ENCODE results near the gene ADAM30. TPM values are rescaled to one million over a fixed set of nuclear protein-coding genes. Genes with fewer than 3 reads are reported as not detected.

ADAM30 gene
- total and polyA plus RNA-seq, 2 experiments from 2014 or later = not detected

DNA sequence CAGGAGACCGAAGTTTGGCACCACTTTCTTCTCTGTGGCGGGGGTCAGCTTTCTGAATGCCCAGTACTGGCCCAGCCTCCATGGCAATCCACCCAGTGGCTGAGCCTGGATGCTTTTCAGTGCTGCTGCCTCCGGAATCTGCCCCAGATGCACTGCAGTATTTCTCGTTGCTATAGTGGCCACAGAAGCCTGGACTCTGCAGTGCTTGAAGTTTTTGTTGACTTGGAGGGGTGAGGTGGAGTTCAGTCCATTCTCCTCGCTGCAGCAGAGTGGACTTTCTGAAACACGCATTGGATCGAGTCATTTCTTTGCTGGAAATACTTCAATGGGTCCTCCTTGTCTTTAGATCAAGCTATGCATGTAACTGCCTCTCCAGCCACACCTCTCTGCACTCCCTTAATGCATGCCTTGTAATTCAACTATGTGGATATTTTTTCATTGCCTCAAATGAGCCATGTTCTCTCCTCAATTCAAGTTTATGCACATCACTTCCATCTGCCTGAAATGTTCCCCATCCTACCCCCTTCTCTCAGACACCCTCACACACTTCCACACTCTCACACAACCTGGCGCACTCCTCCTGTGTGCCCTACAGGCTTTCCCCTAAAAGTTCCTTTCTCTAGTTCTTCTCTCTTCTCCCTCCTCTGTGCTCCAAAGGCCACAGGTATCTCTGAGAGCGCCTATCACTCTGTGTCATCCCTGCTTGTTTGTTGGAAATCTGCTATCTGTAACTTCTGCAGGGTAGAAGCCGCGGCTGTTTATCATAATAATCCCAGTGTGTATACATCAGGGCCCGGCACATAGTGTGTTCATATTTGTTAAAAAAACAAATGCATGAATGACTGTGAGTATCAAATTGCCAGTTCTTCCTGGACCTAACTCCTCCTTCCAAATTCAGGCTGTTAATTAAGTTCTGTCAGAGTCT lies 16.5 kb downstream of the ADAM30 start:
- WGBS (ENCODE audit: low lambda C conversion rate, missing lambda C conversion rate) = 69% methylated on average over 12 of the region's 12 CpGs
- no peak for DNase-seq (ENCODE audit: low spot score)
- TF ChIP-seq, protein P1, sequence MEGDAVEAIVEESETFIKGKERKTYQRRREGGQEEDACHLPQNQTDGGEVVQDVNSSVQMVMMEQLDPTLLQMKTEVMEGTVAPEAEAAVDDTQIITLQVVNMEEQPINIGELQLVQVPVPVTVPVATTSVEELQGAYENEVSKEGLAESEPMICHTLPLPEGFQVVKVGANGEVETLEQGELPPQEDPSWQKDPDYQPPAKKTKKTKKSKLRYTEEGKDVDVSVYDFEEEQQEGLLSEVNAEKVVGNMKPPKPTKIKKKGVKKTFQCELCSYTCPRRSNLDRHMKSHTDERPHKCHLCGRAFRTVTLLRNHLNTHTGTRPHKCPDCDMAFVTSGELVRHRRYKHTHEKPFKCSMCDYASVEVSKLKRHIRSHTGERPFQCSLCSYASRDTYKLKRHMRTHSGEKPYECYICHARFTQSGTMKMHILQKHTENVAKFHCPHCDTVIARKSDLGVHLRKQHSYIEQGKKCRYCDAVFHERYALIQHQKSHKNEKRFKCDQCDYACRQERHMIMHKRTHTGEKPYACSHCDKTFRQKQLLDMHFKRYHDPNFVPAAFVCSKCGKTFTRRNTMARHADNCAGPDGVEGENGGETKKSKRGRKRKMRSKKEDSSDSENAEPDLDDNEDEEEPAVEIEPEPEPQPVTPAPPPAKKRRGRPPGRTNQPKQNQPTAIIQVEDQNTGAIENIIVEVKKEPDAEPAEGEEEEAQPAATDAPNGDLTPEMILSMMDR (IDR thresholded peaks at IDR 0.05; ENCODE audit: poor library complexity) = no peak
- TF ChIP-seq EZH2 (IDR thresholded peaks at IDR 0.05; ENCODE audit: borderline replicate concordance) (no peak), EZH2phosphoT487 (IDR thresholded peaks at IDR 0.05; ENCODE audit: low read depth, severe bottlenecking, unreplicated experiment) (no peak)

DNA sequence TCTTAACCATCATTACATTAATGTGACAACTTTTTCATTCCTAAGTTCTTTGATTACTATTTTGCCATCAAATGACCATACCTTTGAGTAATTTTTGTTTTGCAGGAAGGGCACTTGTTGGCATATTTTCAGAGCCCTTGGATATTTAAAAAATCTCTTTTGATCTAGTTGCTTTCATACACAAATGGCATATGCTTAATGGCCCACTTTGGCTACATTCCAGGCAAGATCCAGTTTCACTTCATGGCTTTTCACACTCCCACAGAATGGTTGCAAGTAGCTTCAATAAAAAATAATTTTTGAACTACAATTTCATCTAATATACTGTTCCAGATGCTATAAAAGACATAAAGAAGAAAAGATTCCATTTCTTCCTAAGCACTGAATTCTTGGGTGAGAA lies 18.1 kb downstream of the ADAM30 start:
- H2AFZ ChIP-seq = no peak overlapping the region
- H3K27me3 ChIP-seq = no peaks in the 10 kb centered on the region
- H3K9me3 ChIP-seq (ENCODE audit: low read depth) = no peaks in the 10 kb centered on the region
- H3K4me1 ChIP-seq (ENCODE audit: insufficient read depth) = no peaks in the 10 kb centered on the region
- H3K4me3 ChIP-seq = no peak overlapping the region
- no peak for TF ChIP-seq EZH2 (IDR thresholded peaks at IDR 0.05; ENCODE audit: borderline replicate concordance)
- TF ChIP-seq EZH2phosphoT487 (IDR thresholded peaks at IDR 0.05; ENCODE audit: low read depth, severe bottlenecking, unreplicated experiment) = no peak
- TF ChIP-seq, protein P1 (IDR thresholded peaks at IDR 0.05; ENCODE audit: poor library complexity) = no peak
- no peaks in the 10 kb centered on the region for H4K20me1 ChIP-seq (ENCODE audit: insufficient read depth, poor library complexity, severe bottlenecking)
- no peaks in the 10 kb centered on the region for H3K79me2 ChIP-seq
- no peak for DNase-seq (ENCODE audit: low spot score)
- H3K36me3 ChIP-seq (replicated peaks; ENCODE audit: insufficient read depth, low read depth) = no peaks in the 10 kb centered on the region
- H3K27ac ChIP-seq = no peak overlapping the region
- H3K9me2 ChIP-seq (replicated peaks; ENCODE audit: insufficient read depth) = no peaks in the 10 kb centered on the region
- H3K4me2 ChIP-seq = no peak overlapping the region

More for the DNA sequence above, 16.5 kb downstream of the ADAM30 start:
- Histone ChIP-seq H2AFZ (no peak overlapping the region), H3K27ac (no peak overlapping the region), H3K9me2 (replicated peaks; ENCODE audit: insufficient read depth) (no peaks in the 10 kb centered on the region), H3K9me3 (ENCODE audit: low read depth) (no peaks in the 10 kb centered on the region), H3K27me3 (no peaks in the 10 kb centered on the region), H3K4me3 (no peak overlapping the region), H3K4me1 (ENCODE audit: insufficient read depth) (no peaks in the 10 kb centered on the region), H4K20me1 (ENCODE audit: insufficient read depth, poor library complexity, severe bottlenecking) (no peaks in the 10 kb centered on the region), H3K4me2 (no peak overlapping the region), H3K36me3 (replicated peaks; ENCODE audit: insufficient read depth, low read depth) (no peaks in the 10 kb centered on the region), H3K79me2 (no peaks in the 10 kb centered on the region)

DNA sequence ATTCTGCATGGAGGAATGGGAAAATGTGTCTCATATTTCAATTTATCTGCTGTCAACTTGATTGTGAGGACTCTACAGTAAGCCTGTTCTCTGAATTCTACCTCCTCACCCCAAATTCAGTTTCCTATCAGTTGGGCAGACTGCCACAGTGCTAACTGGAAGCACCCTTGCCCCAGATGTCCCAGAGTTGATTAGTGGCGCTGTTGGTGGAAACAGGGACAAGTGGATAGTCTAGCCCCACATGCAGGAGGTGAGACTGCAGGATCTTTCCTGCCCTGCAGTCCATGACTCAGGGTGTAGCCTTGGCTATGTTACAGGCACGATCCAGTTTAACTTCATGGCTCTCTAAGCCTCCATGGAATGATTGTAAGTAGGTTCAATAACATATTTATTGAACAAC lies 22.1 kb downstream of the ADAM30 start:
- no peaks in the 10 kb centered on the region for H3K27me3 ChIP-seq
- no peaks in the 10 kb centered on the region for H4K20me1 ChIP-seq (ENCODE audit: insufficient read depth, poor library complexity, severe bottlenecking)
- no peak overlapping the region for H3K27ac ChIP-seq
- H3K9me2 ChIP-seq (replicated peaks; ENCODE audit: insufficient read depth) = no peaks in the 10 kb centered on the region
- no peak overlapping the region for H2AFZ ChIP-seq
- TF ChIP-seq, protein P1 (IDR thresholded peaks at IDR 0.05; ENCODE audit: poor library complexity) = no peak
- TF ChIP-seq EZH2phosphoT487 (IDR thresholded peaks at IDR 0.05; ENCODE audit: low read depth, severe bottlenecking, unreplicated experiment) = no peak
- H3K4me3 ChIP-seq = no peak overlapping the region
- DNase-seq (ENCODE audit: low spot score) = no peak
- H3K4me2 ChIP-seq = no peak overlapping the region
- H3K9me3 ChIP-seq (ENCODE audit: low read depth) = no peaks in the 10 kb centered on the region
- WGBS (ENCODE audit: low lambda C conversion rate, missing lambda C conversion rate) = 86% methylated on average over 2 of the region's 2 CpGs
- H3K4me1 ChIP-seq (ENCODE audit: insufficient read depth) = no peaks in the 10 kb centered on the region
- H3K36me3 ChIP-seq (replicated peaks; ENCODE audit: insufficient read depth, low read depth) = no peaks in the 10 kb centered on the region
- no peaks in the 10 kb centered on the region for H3K79me2 ChIP-seq

All from hepatocyte (in vitro differentiated cells).